Measurements from ENCODE around the gene SHQ1. TPM values are rescaled to one million over a fixed set of nuclear protein-coding genes. Genes with fewer than 3 reads are reported as not detected.

The SHQ1 gene
- total and polyA plus RNA-seq, 9 of the 15 experiments (the other 6 are each of a cell fraction or from before 2014, with no cell fraction given): 9.2 to 25.0 (median 14.1) TPM

GRCh38 chr3:72811571-72811970 is 36.7 kb downstream of the SHQ1 start:
- Histone ChIP-seq H4K20me1 (replicated peaks; ENCODE audit: control insufficient read depth, insufficient read depth, low read length) (no peaks in the 10 kb centered on the region), H3K9me1 (ENCODE audit: control insufficient read depth, insufficient read depth, low read length) (no peaks in the 10 kb centered on the region), H2AFZ (ENCODE audit: low read depth, low read length) (no peak overlapping the region), H3K4me1 (replicated peaks in 1 of 2; ENCODE audit: control insufficient read depth in 2 of 2, insufficient read depth in 2 of 2, low read length in 2 of 2) (no peaks in the 10 kb centered on the region; a peak in 1 of 5 replicates), H3K27me3 (ENCODE audit: control insufficient read depth in 2 of 2, insufficient read depth in 2 of 2, low read length in 2 of 2) (no peaks in the 10 kb centered on the region), H3K4me2 (ENCODE audit: insufficient read depth, low read length) (no peak overlapping the region), H3K36me3 (ENCODE audit: control insufficient read depth, insufficient read depth, low read length) (peaks cover 22% of the 10 kb centered on the region), H3K9ac (ENCODE audit: insufficient read depth in 1 of 2, low read depth in 2 of 2, low read length in 2 of 2) (no peak overlapping the region), H3K9me3 (replicated peaks; ENCODE audit: control insufficient read depth, insufficient read depth, low read depth, low read length) (no peaks in the 10 kb centered on the region), H3K4me3 (no peak overlapping the region), H3K79me2 (ENCODE audit: control insufficient read depth, insufficient read depth, low read length) (no peaks in the 10 kb centered on the region), H3K27ac (ENCODE audit: extremely low read depth, low read depth, low read length) (no peak overlapping the region)
- ChIA-PET CTCF (ENCODE audit: low intra/inter-chr PET ratio) (interaction anchor here (1.0 kb wide), 1 partner anchor 138 kb away, joined by 3 read pairs; no protein-coding TSS in a partner anchor), POLR2A (interaction anchor here (0.6 kb wide), 1 partner anchor 768 kb away, joined by 4 read pairs; no protein-coding TSS in a partner anchor)
- no TSS peak for BruUV-seq (replicated peaks)
- TF ChIP-seq E4F1 (CRISPR knock-in tag; IDR thresholded peaks at IDR 0.05; ENCODE audit: borderline replicate concordance) (no peak), CTBP1 (IDR thresholded peaks at IDR 0.05; ENCODE audit: borderline replicate concordance) (no peak), BRD9 (IDR thresholded peaks at IDR 0.05; ENCODE audit: low read depth, partially characterized antibody) (no peak), TAF1 (IDR thresholded peaks at IDR 0.05; ENCODE audit: control insufficient read depth, extremely low read depth, insufficient read depth, low read length, severe bottlenecking) (no peak), KLF10 (CRISPR knock-in tag; IDR thresholded peaks at IDR 0.05) (no peak), PRPF4 (IDR thresholded peaks at IDR 0.05; ENCODE audit: insufficient read depth, low read depth, low read length, poor library complexity, severe bottlenecking) (no peak), ZNF655 (CRISPR knock-in tag; IDR thresholded peaks at IDR 0.05) (no peak), BHLHE40 (IDR thresholded peaks at IDR 0.05; ENCODE audit: low read length) (no peak), DNMT1 (IDR thresholded peaks at IDR 0.05) (no peak), SNIP1 (IDR thresholded peaks at IDR 0.05; ENCODE audit: low read depth) (no peak)
- FAIRE-seq: no peak
- in situ Hi-C loops (cut with MboI): no loop called here
- intact Hi-C loops (cut with micrococcal nuclease): loop anchor here (10.0 kb wide), 2 partner anchors 367 to 937 kb away; partner anchors contain the start of gene RYBP
- DNase-seq (ENCODE audit: extremely low read depth in 1 of 4, low spot score in 3 of 4): no peak
- no peak for ATAC-seq
- 91% methylated on average over 1 of the region's 1 CpG for WGBS (ENCODE audit: insufficient coverage, low coverage, missing lambda C conversion rate)
